Kasumi-1 (cell line): ENCODE measurements around the gene PSTPIP1.

Experiments
- DNase-seq, 2 experiments: peaks; one replicate each; lab custom pipeline; 2025; lab: John Stamatoyannopoulos, UW

Gene PSTPIP1

GRCh38 chr15:77018796-77019505 is 24.0 kb downstream of the PSTPIP1 start:
- no peak for DNase-seq

GRCh38 chr15:77019521-77020331 is 24.8 kb downstream of the PSTPIP1 start:
- no peak for DNase-seq

- DNase-seq: no peak
These were observed 25.6 kb downstream of the PSTPIP1 start for GRCh38 chr15:77020348-77021087.

- no peak for DNase-seq
These were observed 26.2 kb downstream of the PSTPIP1 start for GRCh38 chr15:77021088-77021481.

- peak; percentile 46 to 47 for DNase-seq
These were observed 27.0 kb downstream of the PSTPIP1 start for GRCh38 chr15:77021803-77022381.

GRCh38 chr15:77022646-77023575 is 28.0 kb downstream of the PSTPIP1 start:
- no peak for DNase-seq

GRCh38 chr15:77023576-77024272 is 28.8 kb downstream of the PSTPIP1 start:
- no peak for DNase-seq

GRCh38 chr15:77024273-77025082 is 29.6 kb downstream of the PSTPIP1 start:
- peak; percentile 31 to 42 for DNase-seq

GRCh38 chr15:77025083-77025901 is 30.4 kb downstream of the PSTPIP1 start:
- no peak for DNase-seq

GRCh38 chr15:77025941-77026411 is 31.1 kb downstream of the PSTPIP1 start:
- no peak for DNase-seq

- DNase-seq: no peak
These were observed 31.7 kb downstream of the PSTPIP1 start for GRCh38 chr15:77026501-77027110.

- no peak for DNase-seq
These were observed 32.3 kb downstream of the PSTPIP1 start for GRCh38 chr15:77027111-77027696.

GRCh38 chr15:77027697-77028450 is 32.9 kb downstream of the PSTPIP1 start:
- no peak for DNase-seq

- DNase-seq: no peak
These were observed 33.7 kb downstream of the PSTPIP1 start for GRCh38 chr15:77028451-77029165.

GRCh38 chr15:77029166-77030047 is 34.5 kb downstream of the PSTPIP1 start:
- DNase-seq: no peak
